OCI-LY1 (cell line): ENCODE measurements around the gene TRPM1.

Experiments used
- H2AFZ ChIP-seq: fragments of 200-600 bp; sonication (generic), shearing (Covaris generic); 2 replicates; pipeline ENCODE4 v1.6.0; 2014; ENCODE audit warnings: antibody characterized with exemption, mild to moderate bottlenecking, low read length
- H3F3A ChIP-seq: fragments of 200-600 bp; sonication (generic), shearing (Covaris generic); 2 replicates; pipeline ENCODE4 v1.6.0; 2014; ENCODE audit warnings: mild to moderate bottlenecking, antibody characterized with exemption, low read length, moderate library complexity; ENCODE audit not compliant: insufficient read depth
- H3K27ac ChIP-seq: fragments of 200-600 bp; sonication (generic); 2 replicates; pipeline ENCODE4 v1.5.1; 2014; ENCODE audit warnings: low read length, mixed run types, mild to moderate bottlenecking, low read depth; ENCODE audit not compliant: poor library complexity, severe bottlenecking
- H3K27me3 ChIP-seq: fragments of 200-600 bp; sonication (generic); 2 replicates; pipeline ENCODE4 v1.6.0; 2014; ENCODE audit warnings: antibody characterized with exemption, mild to moderate bottlenecking, low read length, moderate library complexity; ENCODE audit not compliant: insufficient read depth
- H3K36me3 ChIP-seq: fragments of 200-600 bp; sonication (generic); 2 replicates; pipeline ENCODE4 v1.6.1; 2014; ENCODE audit warnings: mild to moderate bottlenecking, antibody characterized with exemption, low read length, moderate library complexity, mixed read lengths; ENCODE audit not compliant: insufficient read depth
- H3K4me1 ChIP-seq: fragments of 200-600 bp; sonication (generic); 2 replicates; pipeline ENCODE4 v1.5.1; 2014; ENCODE audit warnings: mild to moderate bottlenecking, low read length, moderate library complexity; ENCODE audit not compliant: insufficient read depth, severe bottlenecking
- H3K4me2 ChIP-seq: fragments of 200-600 bp; sonication (generic), shearing (Covaris generic); 2 replicates; pipeline ENCODE4 v1.6.1; 2014; ENCODE audit warnings: low read length
- H3K4me3 ChIP-seq: fragments of 200-600 bp; sonication (generic); 2 replicates; pipeline ENCODE4 v1.5.1; 2014; ENCODE audit warnings: low read length, low read depth, mild to moderate bottlenecking, mixed read lengths; ENCODE audit not compliant: poor library complexity, severe bottlenecking
- H3K79me2 ChIP-seq: fragments of 200-600 bp; shearing (Covaris generic); 2 replicates; pipeline ENCODE4 v1.6.1; 2016; ENCODE audit warnings: mixed run types, low read length, mixed read lengths; ENCODE audit not compliant: insufficient read depth
- H3K9ac ChIP-seq: fragments of 200-600 bp; sonication (generic), shearing (Covaris generic); 2 replicates; pipeline ENCODE4 v1.6.1; 2014; ENCODE audit warnings: mild to moderate bottlenecking, low read length, mixed read lengths
- H3K9me2 ChIP-seq: fragments of 200-600 bp; sonication (generic), shearing (Covaris generic); 2 replicates; pipeline ENCODE4 v1.6.1; 2014; ENCODE audit warnings: low read depth, mild to moderate bottlenecking, low read length, mixed read lengths
- H3K9me3 ChIP-seq: fragments of 200-600 bp; shearing (Covaris generic); 2 replicates; pipeline ENCODE4 v1.6.1; 2014; ENCODE audit warnings: low read length, mixed read lengths
- H4K20me1 ChIP-seq: fragments of 200-600 bp; sonication (generic), shearing (Covaris generic); 2 replicates; pipeline ENCODE4 v1.6.0; 2016; ENCODE audit warnings: mild to moderate bottlenecking, low read length; ENCODE audit not compliant: insufficient read depth
- EZH2 ChIP-seq: fragments of 200-600 bp; sonication (generic), shearing (Covaris generic); IDR thresholded peaks from 2 replicates; pipeline ENCODE4 v1.8.0; 2017; ENCODE audit warnings: borderline replicate concordance, mixed run types, mild to moderate bottlenecking, antibody characterized with exemption, low read length, moderate library complexity, mixed read lengths
- TF ChIP-seq, protein P1 (sequence below): fragments of 200-600 bp; sonication (generic), shearing (Covaris generic); IDR thresholded peaks from 2 replicates; pipeline ENCODE4 v1.5.1; 2017; ENCODE audit warnings: mild to moderate bottlenecking, antibody characterized with exemption, low read length, moderate library complexity, mixed read lengths

TRPM1 gene

DNA sequence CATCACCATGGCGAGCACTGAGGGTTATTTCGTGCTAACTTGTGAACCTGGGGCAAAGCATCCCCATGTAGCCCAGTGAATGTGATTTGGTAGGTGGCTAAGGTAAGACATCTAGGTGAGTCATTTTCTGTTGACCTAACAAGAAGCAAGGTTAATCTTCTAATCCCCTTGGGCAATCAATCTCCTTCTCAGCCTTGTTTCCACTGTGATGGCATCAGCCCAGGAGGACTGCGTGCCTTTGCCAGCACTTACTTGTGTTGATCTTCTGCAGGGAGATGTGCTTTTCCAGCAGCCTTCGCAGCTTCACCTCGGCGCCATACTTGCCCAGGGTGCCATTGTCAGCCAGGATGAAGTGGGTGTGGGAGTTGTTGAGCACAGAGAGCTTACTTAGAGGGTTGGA is 35.7 kb downstream of the TRPM1 start:
- Histone ChIP-seq H3K79me2 (no peaks in the 10 kb centered on the region), H3K4me1 (no peaks in the 10 kb centered on the region), H3K27me3 (0 out of 2 replicates have a peak, but pooled peaks cover 9% of the 10 kb centered on the region), H3K27ac (no peak overlapping the region), H3K4me3 (no peak overlapping the region), H3K36me3 (no peaks in the 10 kb centered on the region), H2AFZ (no peak overlapping the region), H4K20me1 (no peaks in the 10 kb centered on the region), H3K9me3 (no peaks in the 10 kb centered on the region), H3K4me2 (no peak overlapping the region), H3K9ac (no peak overlapping the region), H3K9me2 (no peaks in the 10 kb centered on the region), H3F3A (no peaks in the 10 kb centered on the region)
- no peak for TF ChIP-seq EZH2
- TF ChIP-seq, protein P1, sequence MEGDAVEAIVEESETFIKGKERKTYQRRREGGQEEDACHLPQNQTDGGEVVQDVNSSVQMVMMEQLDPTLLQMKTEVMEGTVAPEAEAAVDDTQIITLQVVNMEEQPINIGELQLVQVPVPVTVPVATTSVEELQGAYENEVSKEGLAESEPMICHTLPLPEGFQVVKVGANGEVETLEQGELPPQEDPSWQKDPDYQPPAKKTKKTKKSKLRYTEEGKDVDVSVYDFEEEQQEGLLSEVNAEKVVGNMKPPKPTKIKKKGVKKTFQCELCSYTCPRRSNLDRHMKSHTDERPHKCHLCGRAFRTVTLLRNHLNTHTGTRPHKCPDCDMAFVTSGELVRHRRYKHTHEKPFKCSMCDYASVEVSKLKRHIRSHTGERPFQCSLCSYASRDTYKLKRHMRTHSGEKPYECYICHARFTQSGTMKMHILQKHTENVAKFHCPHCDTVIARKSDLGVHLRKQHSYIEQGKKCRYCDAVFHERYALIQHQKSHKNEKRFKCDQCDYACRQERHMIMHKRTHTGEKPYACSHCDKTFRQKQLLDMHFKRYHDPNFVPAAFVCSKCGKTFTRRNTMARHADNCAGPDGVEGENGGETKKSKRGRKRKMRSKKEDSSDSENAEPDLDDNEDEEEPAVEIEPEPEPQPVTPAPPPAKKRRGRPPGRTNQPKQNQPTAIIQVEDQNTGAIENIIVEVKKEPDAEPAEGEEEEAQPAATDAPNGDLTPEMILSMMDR, result no peak

DNA sequence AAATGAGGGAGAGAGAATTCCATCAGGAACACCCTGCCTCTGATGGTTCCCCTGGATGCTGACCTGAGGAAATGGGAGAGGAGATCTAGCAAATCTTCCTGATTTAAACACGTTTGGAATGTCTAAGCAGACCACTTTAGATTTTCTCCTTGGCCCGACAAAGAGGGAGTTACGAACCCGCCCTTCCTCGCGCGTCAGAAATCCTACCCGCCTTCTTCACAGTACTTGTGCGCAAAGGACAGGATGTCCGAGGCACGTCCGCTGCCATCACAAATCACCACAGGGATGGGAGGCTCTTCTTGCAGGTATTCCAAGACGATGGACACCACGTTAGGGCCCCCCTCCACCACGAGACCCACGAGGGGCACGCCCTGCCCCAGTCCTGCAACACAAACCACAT is 38.6 kb downstream of the TRPM1 start:
- Histone ChIP-seq H3K36me3 (no peaks in the 10 kb centered on the region), H3K9me3 (no peaks in the 10 kb centered on the region), H3K27ac (no peak overlapping the region), H3K9ac (no peak overlapping the region), H3K4me3 (no peak overlapping the region), H3F3A (no peaks in the 10 kb centered on the region), H3K9me2 (no peaks in the 10 kb centered on the region), H3K4me1 (no peaks in the 10 kb centered on the region), H4K20me1 (no peaks in the 10 kb centered on the region), H3K4me2 (no peak overlapping the region), H3K27me3 (0 out of 2 replicates have a peak, but pooled peaks cover 10% of the 10 kb centered on the region), H3K79me2 (no peaks in the 10 kb centered on the region), H2AFZ (no peak overlapping the region)
- no peak for TF ChIP-seq EZH2
- TF ChIP-seq, protein P1, result no peak

DNA sequence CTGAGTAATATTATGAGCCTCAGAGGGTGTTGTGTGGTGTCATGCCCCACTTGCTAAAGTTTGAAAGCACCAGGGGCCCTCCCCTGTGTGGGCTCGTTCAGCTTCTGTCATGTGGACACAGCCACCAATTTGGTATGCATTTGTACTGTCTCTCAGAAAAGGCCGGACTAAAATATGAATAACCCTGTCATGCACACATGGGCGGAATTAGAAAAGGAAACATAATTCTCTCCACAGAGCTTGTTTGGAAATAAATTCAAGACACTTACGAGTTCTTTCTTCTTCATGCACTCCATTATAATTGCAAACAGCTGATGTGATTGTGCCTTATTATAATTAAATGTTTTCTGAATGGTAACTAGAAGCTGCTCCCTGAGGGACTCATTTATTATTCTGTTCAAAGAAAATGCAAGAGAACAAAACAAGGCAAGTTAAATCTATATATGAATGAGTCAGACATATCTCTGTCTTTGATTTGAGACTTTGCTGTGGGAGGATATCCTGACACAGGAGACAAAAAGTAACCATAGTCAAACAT is 39.1 kb downstream of the TRPM1 start:
- no peaks in the 10 kb centered on the region for H3K9me3 ChIP-seq
- no peaks in the 10 kb centered on the region for H3F3A ChIP-seq
- H3K27ac ChIP-seq, result no peak overlapping the region
- H3K4me3 ChIP-seq, result no peak overlapping the region
- no peaks in the 10 kb centered on the region for H4K20me1 ChIP-seq
- no peaks in the 10 kb centered on the region for H3K4me1 ChIP-seq
- TF ChIP-seq, protein P1, result no peak
- no peak for TF ChIP-seq EZH2
- no peak overlapping the region for H3K9ac ChIP-seq
- no peaks in the 10 kb centered on the region for H3K9me2 ChIP-seq
- H3K4me2 ChIP-seq, result no peak overlapping the region
- H3K27me3 ChIP-seq, result 0 out of 2 replicates have a peak, but pooled peaks cover 13% of the 10 kb centered on the region
- no peaks in the 10 kb centered on the region for H3K79me2 ChIP-seq
- H3K36me3 ChIP-seq, result no peaks in the 10 kb centered on the region
- H2AFZ ChIP-seq, result no peak overlapping the region
